GM12878 (cell line): ENCODE results near the gene ORAI3. TPM values are rescaled to one million over a fixed set of nuclear protein-coding genes. Genes with fewer than 3 reads are reported as not detected.

Experiments
- ATAC-seq: fragments of 200-7000 bp; cut with Tn5 transposase; 3 replicates; pipeline ENCODE4 v1.9.1; 2020; ENCODE audit warnings: mild to moderate bottlenecking, moderate library complexity
- BruUV-seq: library from RNA; stranded (reverse); fragments of 400-500 nt; replicated peaks from 2 replicates; lab custom pipeline; 2021; lab: Mats Ljungman, UMichigan
- CTCF ChIA-PET: fragments of 300-600 bp; sonication (Branson Sonifier 250); formaldehyde crosslinking; extraction: SDS; loops from one replicate; lab custom pipeline; 2021; ENCODE audit warnings: inconsistent platforms; lab: Yijun Ruan, JAX
- POLR2A ChIA-PET: fragments of 350-600 bp; formaldehyde crosslinking; extraction: SDS; loops from one replicate; lab custom pipeline; 2021; ENCODE audit warnings: inconsistent platforms; lab: Charles Lee
- RAD21 ChIA-PET: fragments of 300-600 bp; sonication (Branson Sonifier 250); formaldehyde crosslinking; loops from one replicate; lab custom pipeline; 2023; ENCODE audit warnings: antibody characterized with exemption; ENCODE audit not compliant: unreplicated experiment; lab: Charles Lee
- SMC1A ChIA-PET: fragments of 300-600 bp; sonication (Branson Sonifier 250); formaldehyde crosslinking; loops from one replicate; lab custom pipeline; 2023; ENCODE audit not compliant: unreplicated experiment, uncharacterized antibody; lab: Charles Lee
- DNase-seq: peaks from one replicate; pipeline ENCODE4 v3.0.0-alpha.2; 2011; ENCODE audit warnings: low read depth, low spot score
- FAIRE-seq: peaks from 3 replicates; lab custom pipeline; 2011; peaks lifted over from hg19 to GRCh38; lab: Jason Lieb, UNC
- H2AFZ ChIP-seq: 2 replicates; pipeline ENCODE4 v1.6.0; 2011; ENCODE audit warnings: low read depth, low read length, control low read depth; ENCODE audit not compliant: control insufficient read depth
- H3K27ac ChIP-seq: 2 replicates; pipeline ENCODE4 v1.5.1; 2011; ENCODE audit warnings: control low read depth; ENCODE audit not compliant: control insufficient read depth, insufficient read depth
- H3K27me3 ChIP-seq, 2 experiments: replicated peaks in 1 of 2; 2 replicates each; pipeline versions ENCODE4 v1.6.0 to v1.6.1; 2011; ENCODE audit warnings: low read length in 1 of 2; ENCODE audit not compliant: control insufficient read depth in 2 of 2, insufficient read depth in 2 of 2
- H3K36me3 ChIP-seq, 2 experiments: 2 replicates each; pipeline ENCODE4 v1.5.1; 2011; ENCODE audit warnings: low read length in 1 of 2; ENCODE audit not compliant: control insufficient read depth in 2 of 2, insufficient read depth in 2 of 2
- H3K4me1 ChIP-seq: 2 replicates; pipeline ENCODE4 v1.6.1; 2011; ENCODE audit warnings: mild to moderate bottlenecking, low read length, moderate library complexity, mixed read lengths; ENCODE audit not compliant: control insufficient read depth, insufficient read depth
- H3K4me2 ChIP-seq: 2 replicates; pipeline ENCODE4 v1.6.0; 2011; ENCODE audit warnings: control low read depth; ENCODE audit not compliant: control insufficient read depth, insufficient read depth
- H3K4me3 ChIP-seq: fragments of 200-600 bp; sonication (generic); 2 replicates; pipeline ENCODE4 v1.5.1; 2016
- H3K79me2 ChIP-seq: 2 replicates; pipeline ENCODE4 v1.6.0; 2011; ENCODE audit warnings: low read length; ENCODE audit not compliant: control insufficient read depth, insufficient read depth
- H3K9ac ChIP-seq: 2 replicates; pipeline ENCODE4 v1.8.0; 2011; ENCODE audit warnings: low read length, control low read depth, mixed read lengths; ENCODE audit not compliant: control insufficient read depth, insufficient read depth
- H3K9me3 ChIP-seq: replicated peaks from 3 replicates; pipeline ENCODE4 v1.5.1; 2011; ENCODE audit warnings: mild to moderate bottlenecking, low read length; ENCODE audit not compliant: control insufficient read depth, insufficient read depth
- H4K20me1 ChIP-seq: 2 replicates; pipeline ENCODE4 v1.6.0; 2011; ENCODE audit not compliant: control insufficient read depth, insufficient read depth
- CBX3 ChIP-seq: fragments of 200-600 bp; sonication (generic); IDR thresholded peaks from 2 replicates; pipeline ENCODE4 v1.6.1; 2016; ENCODE audit warnings: low read depth, borderline replicate concordance
- EGR1 ChIP-seq, 2 experiments: IDR thresholded peaks; 1 replicate in 1 of 2; 2 replicates in 1 of 2; pipeline ENCODE4 v1.6.1; 2011 to 2012; ENCODE audit warnings: low read depth in 2 of 2, low read length in 2 of 2, borderline replicate concordance in 1 of 2, mild to moderate bottlenecking in 1 of 2, moderate library complexity in 1 of 2
- HSF1 ChIP-seq: fragments of 150-350 bp; IDR thresholded peaks from 2 replicates; pipeline ENCODE4 v1.6.1; 2014; ENCODE audit warnings: mild to moderate bottlenecking, low read depth, low read length
- NR2C2 ChIP-seq: IDR thresholded peaks from 2 replicates; pipeline ENCODE4 v1.6.1; 2011; ENCODE audit warnings: borderline replicate concordance, low read depth; ENCODE audit not compliant: control insufficient read depth, insufficient read length
- NR2F1 ChIP-seq: fragments of 450-650 bp; conservative IDR thresholded peaks from 2 replicates; pipeline ENCODE4 v1.6.1; 2017; ENCODE audit warnings: mild to moderate bottlenecking
- PAX5 ChIP-seq: IDR thresholded peaks from 2 replicates; pipeline ENCODE4 v1.6.1; 2011; ENCODE audit warnings: low read depth, low read length, borderline replicate concordance
- PML ChIP-seq: IDR thresholded peaks from 2 replicates; pipeline ENCODE4 v1.6.1; 2012; ENCODE audit warnings: low read length, inconsistent platforms
- RB1 ChIP-seq: fragments of 450-650 bp; formaldehyde crosslinking; IDR thresholded peaks from 2 replicates; pipeline ENCODE4 v1.6.1; 2017; ENCODE audit warnings: mild to moderate bottlenecking, borderline replicate concordance
- RUNX3 ChIP-seq: IDR thresholded peaks from 2 replicates; pipeline ENCODE4 v1.6.1; 2012; ENCODE audit warnings: low read length, inconsistent platforms
- SMC3 ChIP-seq: IDR thresholded peaks from 2 replicates; pipeline ENCODE4 v1.6.1; 2011; ENCODE audit warnings: low read length, improper control_type of control experiment, borderline replicate concordance
- SPI1 ChIP-seq: IDR thresholded peaks from 2 replicates; pipeline ENCODE4 v1.6.1; 2011; ENCODE audit warnings: low read depth, mild to moderate bottlenecking, low read length, moderate library complexity, borderline replicate concordance; ENCODE audit not compliant: insufficient read depth
- SRF ChIP-seq, 2 experiments: IDR thresholded peaks; 2 replicates each; pipeline ENCODE4 v1.6.1; 2011; ENCODE audit warnings: low read depth in 2 of 2, low read length in 2 of 2, mild to moderate bottlenecking in 1 of 2, moderate library complexity in 1 of 2
- TCF12 ChIP-seq: IDR thresholded peaks from 2 replicates; pipeline ENCODE4 v1.6.1; 2011; ENCODE audit warnings: low read depth, mild to moderate bottlenecking, low read length
- USF2 ChIP-seq: IDR thresholded peaks from 2 replicates; pipeline ENCODE4 v1.6.1; 2011; ENCODE audit warnings: low read depth, low read length, improper control_type of control experiment, borderline replicate concordance
- YY1 ChIP-seq: IDR thresholded peaks from 2 replicates; pipeline ENCODE4 v1.6.1; 2011; ENCODE audit warnings: low read depth, mild to moderate bottlenecking, low read length
- ZBTB11 ChIP-seq: fragments of 450-650 bp; formaldehyde crosslinking; IDR thresholded peaks from 2 replicates; pipeline ENCODE4 v1.5.0; 2022; ENCODE audit warnings: mild to moderate bottlenecking, missing genetic modification characterization
- WGBS: methylation state at CpG from one replicate; pipeline ENCODE4 v1.1.6; 2016; ENCODE audit warnings: low lambda C conversion rate; ENCODE audit not compliant: insufficient replicate concordance, insufficient coverage; ENCODE audit errors: missing lambda C conversion rate; 5-methylcytosine and 5-hydroxymethylcytosine counted together
- in situ Hi-C: fragments of 300-500 bp; cut with MboI; formaldehyde crosslinking; loops from 9 replicates; pipeline ENCODE4 v1.14.3; 2018; ENCODE audit warnings: mixed read lengths
- intact Hi-C: fragments of 100-400 bp; cut with micrococcal nuclease; formaldehyde crosslinking; loops from one replicate; pipeline ENCODE4 v1.14.2; 2022; ENCODE audit not compliant: unreplicated experiment
- polyA plus RNA-seq, 11 experiments: library from polyadenylated mRNA; depleted of rRNA in 4 of 11; unstranded in 6 of 11; stranded (reverse) in 5 of 11; fragments of >200 nt; fragmentation: Nextera tagmentation in 4 of 11; fragmentation: Illumina TruSeq in 1 of 11; extraction: Ambion mirVana in 4 of 11; extraction: Trizol in 1 of 11; gene quantifications; 1 replicate in 1 of 11; 2 replicates in 10 of 11; pipeline versions ENCODE4 v1.2.1 to v1.2.3, GENCODE V29; 2011 to 2016; ENCODE audit warnings: inconsistent platforms in 2 of 11, missing spikeins in 2 of 11, low read depth in 1 of 11
- total RNA-seq, 4 experiments: library from RNA; depleted of rRNA in 3 of 4; stranded (reverse); fragments of >200 nt in 3 of 4; fragmentation: Illumina TruSeq in 1 of 4; extraction: Trizol in 1 of 4; gene quantifications; 2 replicates each; pipeline versions ENCODE4 v1.2.1 to v1.2.3, GENCODE V29; 2013 to 2021

The ORAI3 gene
- total and polyA plus RNA-seq, 10 of the 15 experiments (the other 5 are each of a cell fraction or from before 2014, with no cell fraction given): 3.4 to 21.9 (median 16.2) TPM

- no peak for DNase-seq
- Histone ChIP-seq H3K79me2 (no peaks in the 10 kb centered on the region), H3K9ac (no peak overlapping the region), H3K4me2 (peak overlapping the region; percentile 34), H3K27me3 (no peaks in the 10 kb centered on the region), H3K36me3 (peaks cover 0 to 7% of the 10 kb centered on the region in 2 experiments; a peak in 2 of 4 replicates), H3K9me3 (no peaks in the 10 kb centered on the region), H3K27ac (no peak overlapping the region), H2AFZ (peak overlapping the region; percentile 49; the same call in 1 of the 2 replicates), H4K20me1 (no peaks in the 10 kb centered on the region), H3K4me3 (no peak overlapping the region), H3K4me1 (peaks cover 9% of the 10 kb centered on the region)
- FAIRE-seq: peak; percentile 98
- intact Hi-C loops (loop anchor here (1.0 kb wide), 1 partner anchor 98 kb away; no protein-coding TSS in a partner anchor), in situ Hi-C loops (no loop called here)
- ChIA-PET RAD21 (interaction anchor here (0.7 to 4.2 kb wide), 13 partner anchors 9 to 245 kb away, joined by 3 to 34 read pairs (median 4); partner anchors contain the start of gene PHKG2), POLR2A (interaction anchor here (0.6 to 3.2 kb wide), 5 partner anchors 8 to 194 kb away, joined by 3 to 8 read pairs (median 3); partner anchors contain the start of gene FBXL19), CTCF (interaction anchor here (0.7 to 5.0 kb wide), 39 partner anchors 8 to 514 kb away, joined by 3 to 60 read pairs (median 4); partner anchors contain the start of genes FBXL19 and SRCAP), SMC1A (interaction anchor here (0.7 to 4.0 kb wide), 13 partner anchors 8 to 281 kb away, joined by 3 to 39 read pairs (median 5); partner anchors contain the start of gene CTF1)
- no TSS peak for BruUV-seq
- peak; percentile 99 for ATAC-seq
- 23% methylated on average over 15 of the region's 15 CpGs for WGBS
- 0 out of 2 replicates have a peak, but pooled peaks have one; percentile 51 for TF ChIP-seq RB1
- TF ChIP-seq SRF (IDR thresholded peaks at IDR 0.05; ENCODE audit: low read depth in 2 of 2, low read length in 2 of 2): peak; percentile 28 to 58; a peak in 1 of 4 replicates
- no peak for TF ChIP-seq RUNX3
- no peak for TF ChIP-seq EGR1 (IDR thresholded peaks at IDR 0.05; ENCODE audit: borderline replicate concordance in 1 of 2, low read depth in 2 of 2, low read length in 2 of 2)
- no peak for TF ChIP-seq CBX3
- TF ChIP-seq HSF1: no peak
- TF ChIP-seq TCF12: no peak
- peak; percentile 47; the same call in 1 of the 2 replicates for TF ChIP-seq PAX5
- TF ChIP-seq SPI1: peak; percentile 33; the same call in 1 of the 2 replicates
- no peak for TF ChIP-seq PML
- TF ChIP-seq ZBTB11: no peak
- peak; percentile 16; the same call in 1 of the 2 replicates for TF ChIP-seq NR2F1
- peak; percentile 54; the same call in 1 of the 2 replicates for TF ChIP-seq YY1
- TF ChIP-seq SMC3: peak; percentile 64
- TF ChIP-seq NR2C2: no peak
- no peak for TF ChIP-seq USF2
Observed at GRCh38 chr16:30941600-30942425, 7.1 kb upstream of the ORAI3 start.
